NCI-H146 (cell line): Measurements from ENCODE around the gene STYXL1.

ENCODE experiments used
- DNase-seq: peaks from one replicate; lab custom pipeline; 2025; lab: John Stamatoyannopoulos, UW

Gene STYXL1

DNA sequence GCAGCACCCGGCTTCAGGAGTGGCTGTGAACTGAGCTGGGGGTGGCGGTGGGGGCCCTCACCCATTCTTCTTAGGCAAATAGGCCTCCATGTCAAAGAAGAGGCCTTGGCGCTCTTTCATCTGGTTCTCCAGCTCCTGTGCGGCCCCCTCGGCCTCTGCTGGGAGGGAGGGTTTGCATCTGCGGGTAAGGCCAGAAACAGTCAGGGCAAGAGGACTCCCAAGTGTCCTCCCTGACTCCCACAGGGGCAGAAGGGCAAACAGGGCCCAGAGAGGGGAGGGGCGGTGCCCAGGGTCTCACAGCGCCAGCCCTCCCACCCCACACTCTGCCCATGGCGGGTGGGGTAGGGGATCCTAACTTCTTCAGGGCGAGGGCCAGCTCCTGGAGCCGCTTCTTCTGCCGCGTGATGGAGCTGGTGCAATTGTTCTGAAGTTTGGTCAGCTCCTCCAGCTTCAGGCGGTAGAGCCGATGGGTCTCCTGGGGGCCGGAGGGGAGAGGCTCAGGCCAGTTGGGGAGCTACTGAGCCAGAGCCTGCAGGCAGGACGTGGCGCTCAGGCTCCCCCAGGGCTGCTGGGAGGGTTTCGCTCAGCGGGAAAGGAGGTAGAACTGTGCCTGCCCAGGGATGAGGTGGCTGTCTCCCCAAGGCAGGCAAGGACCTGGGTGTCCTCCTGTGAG lies 55.6 kb downstream of the STYXL1 start:
- DNase-seq: no peak

- DNase-seq: no peak
These were observed 56.2 kb downstream of the STYXL1 start for GRCh38 chr7:75991531-75992082.

GRCh38 chr7:75989500-75990388 lies 58.1 kb downstream of the STYXL1 start:
- DNase-seq: no peak

DNA sequence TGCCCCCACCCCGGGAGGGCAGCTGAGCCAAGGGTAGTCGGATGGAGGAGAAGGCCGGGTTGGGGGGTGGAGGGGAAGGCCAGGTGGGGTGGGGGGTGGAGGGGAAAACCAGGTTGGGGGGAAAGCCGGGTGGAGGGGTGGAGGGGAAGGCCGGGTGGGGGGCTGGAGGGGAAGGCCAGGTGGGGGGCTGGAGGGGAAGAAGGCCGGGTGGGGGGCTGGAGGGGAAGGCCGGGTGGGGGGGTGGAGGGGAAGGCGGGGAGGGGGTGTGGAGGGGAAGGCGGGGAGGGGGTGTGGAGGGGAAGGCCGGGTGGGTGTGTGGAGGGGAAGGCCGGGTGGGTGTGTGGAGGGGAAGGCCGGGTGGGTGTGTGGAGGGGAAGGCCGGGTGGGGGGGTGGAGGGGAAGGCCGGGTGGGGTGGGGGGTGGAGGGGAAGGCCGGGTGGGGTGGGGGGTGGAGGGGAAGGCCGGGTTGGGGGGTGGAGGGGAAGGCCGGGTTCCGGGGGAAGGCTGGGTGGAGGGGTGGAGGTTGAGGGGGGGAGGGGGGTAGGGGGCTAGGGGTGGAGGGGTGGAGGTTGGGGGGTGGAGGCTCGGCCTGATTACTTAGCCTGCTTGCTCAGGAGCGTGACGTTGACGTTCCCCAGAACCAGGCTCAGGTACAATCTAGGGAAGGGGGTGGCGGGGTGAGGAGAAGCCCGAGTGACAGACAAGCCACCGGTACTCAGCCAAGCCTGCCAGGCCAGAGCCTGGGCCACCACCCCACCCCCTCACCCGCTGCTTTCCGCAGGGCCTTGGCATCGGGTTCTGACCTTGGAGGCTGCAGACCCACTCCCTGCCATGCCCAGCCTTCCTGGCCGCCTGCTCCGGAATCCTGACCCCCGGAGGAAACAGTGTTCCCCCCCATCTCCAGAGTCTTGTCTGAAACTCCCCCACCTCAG lies 59.0 kb downstream of the STYXL1 start:
- DNase-seq: no peak

GRCh38 chr7:75987805-75988567 lies 59.8 kb downstream of the STYXL1 start:
- no peak for DNase-seq

DNA sequence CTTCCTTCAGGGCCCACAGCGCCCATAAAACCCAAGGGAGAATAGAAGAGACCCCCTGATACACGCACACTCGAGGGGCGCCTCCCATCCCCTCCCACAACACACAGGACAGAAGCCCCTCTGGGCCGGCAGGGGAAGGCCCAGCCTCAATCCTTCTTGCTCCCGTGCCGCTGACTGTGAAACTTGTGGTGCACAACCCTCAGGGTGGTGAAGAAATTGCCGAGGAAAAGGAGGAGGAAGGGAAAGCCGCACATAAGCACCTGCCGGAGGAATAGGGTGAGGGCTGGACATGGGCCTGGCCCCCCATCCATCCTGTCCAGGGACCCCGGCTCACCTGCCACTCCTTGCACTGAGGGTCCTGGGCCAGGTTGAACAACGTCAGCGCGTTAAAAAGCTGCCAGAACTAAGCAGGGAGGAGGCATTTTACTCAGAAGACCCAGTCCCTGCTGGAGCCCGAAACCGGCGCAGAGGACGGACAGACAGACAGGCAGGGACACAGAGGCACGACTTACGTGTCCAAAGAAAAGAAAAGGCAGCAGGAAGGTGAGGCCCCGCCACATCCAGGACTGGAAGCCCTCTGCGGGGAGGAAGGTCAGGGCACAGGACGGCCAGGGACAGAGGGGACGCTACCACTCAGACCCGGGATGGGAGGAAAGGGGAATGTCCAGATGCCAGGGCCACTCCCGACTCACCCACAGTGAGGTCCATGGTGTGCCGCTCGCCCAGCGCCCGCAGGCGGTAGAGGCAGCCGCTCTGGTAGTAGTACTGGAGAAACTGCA lies 60.6 kb downstream of the STYXL1 start:
- no peak for DNase-seq

DNA sequence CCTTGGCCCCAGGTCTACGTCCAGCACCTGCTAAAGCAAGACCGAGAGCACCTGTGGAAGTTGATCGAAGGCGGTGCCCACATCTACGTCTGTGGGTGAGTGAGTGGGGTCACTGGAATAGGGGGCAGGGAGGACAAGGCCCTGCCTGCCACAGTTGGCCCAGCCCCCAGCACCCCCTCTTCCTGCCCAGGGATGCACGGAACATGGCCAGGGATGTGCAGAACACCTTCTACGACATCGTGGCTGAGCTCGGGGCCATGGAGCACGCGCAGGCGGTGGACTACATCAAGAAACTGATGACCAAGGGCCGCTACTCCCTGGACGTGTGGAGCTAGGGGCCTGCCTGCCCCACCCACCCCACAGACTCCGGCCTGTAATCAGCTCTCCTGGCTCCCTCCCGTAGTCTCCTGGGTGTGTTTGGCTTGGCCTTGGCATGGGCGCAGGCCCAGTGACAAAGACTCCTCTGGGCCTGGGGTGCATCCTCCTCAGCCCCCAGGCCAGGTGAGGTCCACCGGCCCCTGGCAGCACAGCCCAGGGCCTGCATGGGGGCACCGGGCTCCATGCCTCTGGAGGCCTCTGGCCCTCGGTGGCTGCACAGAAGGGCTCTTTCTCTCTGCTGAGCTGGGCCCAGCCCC lies 61.5 kb downstream of the STYXL1 start:
- DNase-seq: no peak

- DNase-seq: no peak
These were observed 62.2 kb downstream of the STYXL1 start for GRCh38 chr7:75985518-75986146.

GRCh38 chr7:75985009-75985517 lies 62.7 kb downstream of the STYXL1 start:
- no peak for DNase-seq

GRCh38 chr7:75984130-75985008 lies 63.4 kb downstream of the STYXL1 start:
- DNase-seq: no peak

- no peak for DNase-seq
These were observed 64.2 kb downstream of the STYXL1 start for GRCh38 chr7:75983471-75984129.

DNA sequence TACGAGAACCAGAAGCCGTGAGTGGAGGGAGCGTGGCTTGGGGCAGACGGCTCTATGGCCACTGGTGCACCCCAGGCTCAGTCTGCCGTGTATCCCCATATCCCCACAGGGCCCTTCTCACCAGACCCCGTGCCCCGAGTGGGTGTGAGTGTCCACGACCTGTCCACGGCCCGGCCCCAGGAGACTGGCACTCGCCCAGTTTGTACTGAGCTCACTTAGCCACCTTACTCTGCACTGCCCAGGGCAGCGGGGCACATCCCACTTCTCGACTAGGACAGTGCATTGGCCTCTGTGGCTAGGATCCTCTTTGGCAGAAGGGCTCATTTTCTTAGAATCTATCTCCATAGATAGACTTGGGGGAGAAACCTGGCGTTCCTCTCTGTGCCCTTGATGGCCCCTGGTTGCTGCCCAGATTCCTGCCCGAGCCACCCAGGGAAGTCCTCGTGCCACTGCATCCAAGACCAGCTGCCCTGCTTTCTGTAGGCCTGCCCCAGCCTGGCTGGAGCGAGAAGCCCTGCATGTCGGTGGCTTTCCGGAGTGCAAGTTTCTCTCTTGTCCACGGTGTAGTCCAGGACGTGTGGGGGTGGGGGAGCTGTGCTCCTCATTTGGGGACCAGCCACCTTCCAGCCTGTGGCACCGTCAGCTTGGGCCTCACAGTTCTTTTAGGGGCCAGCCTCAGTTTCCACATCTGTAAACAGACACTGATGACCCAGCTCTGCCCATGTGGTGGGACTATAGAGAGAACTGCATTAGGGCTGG lies 65.3 kb downstream of the STYXL1 start:
- DNase-seq: no peak

- DNase-seq: no peak
These were observed 66.1 kb downstream of the STYXL1 start for GRCh38 chr7:75981453-75982305.

GRCh38 chr7:75981203-75981452 lies 66.7 kb downstream of the STYXL1 start:
- DNase-seq: no peak

- DNase-seq: no peak
These were observed 67.2 kb downstream of the STYXL1 start for GRCh38 chr7:75980430-75981202.
